Measurements from ENCODE around the gene WDR11. TPM values are rescaled to one million over a fixed set of nuclear protein-coding genes. Genes with fewer than 3 reads are reported as not detected.
A peak's percentile ranks its signal among the peaks of the same experiment; 100 is the strongest.
"Not testable (repeated sequence)": the region's sequence is repeated elsewhere in the genome, so short reads cannot be mapped to it uniquely, and the experiment has no call there.

Gene WDR11
- total and polyA plus RNA-seq, 5 experiments from 2014 or later, result 13.3 to 54.4 (median 15.5) TPM

GRCh38 chr10:120891365-120891764 lies 40.2 kb downstream of the WDR11 start:
- DNase-seq, result no peak
- Mint-ChIP-seq H3K36me3 (peaks cover 15 to 82% (median 61%) of the 10 kb centered on the region in 3 donors), H3K27ac (no peak overlapping the region), H3K27me3 (no peaks in the 10 kb centered on the region), H3K9me3 (peaks cover 0 to 4% (median 0%) of the 10 kb centered on the region in 9 donors), H3K4me1 (peaks cover 0 to 3% (median 0%) of the 10 kb centered on the region in 4 donors), H3K4me3 (no peak overlapping the region)
- POLR2A ChIA-PET, result no interaction called here
- no peak for ATAC-seq

- Mint-ChIP-seq H3K27ac (no peak overlapping the region), H3K27me3 (no peaks in the 10 kb centered on the region), H3K4me1 (peaks cover 0 to 3% (median 0%) of the 10 kb centered on the region in 4 donors), H3K9me3 (peaks cover 0 to 4% (median 0%) of the 10 kb centered on the region in 9 donors), H3K4me3 (no peak overlapping the region), H3K36me3 (peaks cover 11 to 72% (median 59%) of the 10 kb centered on the region in 3 donors)
- POLR2A ChIA-PET, result no interaction called here
- DNase-seq (no peak), ATAC-seq (no peak)
Observed at GRCh38 chr10:120894556-120894955, 43.4 kb downstream of the WDR11 start.

GRCh38 chr10:120897343-120897742 lies 46.2 kb downstream of the WDR11 start:
- H3K4me1 Mint-ChIP-seq, result peaks cover 0 to 5% (median 0%) of the 10 kb centered on the region in 4 donors
- POLR2A ChIA-PET, result no interaction called here
- peaks cover 14 to 75% (median 63%) of the 10 kb centered on the region in 3 donors for H3K36me3 Mint-ChIP-seq
- no peak overlapping the region for H3K4me3 Mint-ChIP-seq
- no peak overlapping the region for H3K27ac Mint-ChIP-seq
- DNase-seq (no peak), ATAC-seq (no peak)
- H3K9me3 Mint-ChIP-seq, result peaks cover 0 to 3% (median 0%) of the 10 kb centered on the region in 9 donors
- no peaks in the 10 kb centered on the region for H3K27me3 Mint-ChIP-seq

GRCh38 chr10:120905268-120905667 lies 54.1 kb downstream of the WDR11 start:
- Mint-ChIP-seq H3K27ac (no peak overlapping the region), H3K36me3 (peaks cover 49 to 93% (median 91%) of the 10 kb centered on the region in 3 donors), H3K4me3 (no peak overlapping the region)

GRCh38 chr10:120917521-120918250 lies 66.5 kb downstream of the WDR11 start:
- Mint-ChIP-seq H3K36me3 (peaks cover 0 to 5% (median 0%) of the 10 kb centered on the region in 3 donors), H3K9me3 (peaks cover 0 to 25% (median 12%) of the 10 kb centered on the region in 9 donors), H3K4me3 (no peak overlapping the region), H3K4me1 (no peaks in the 10 kb centered on the region), H3K27ac (no peak overlapping the region), H3K27me3 (no peaks in the 10 kb centered on the region)
- POLR2A ChIA-PET, result no interaction called here
- DNase-seq (no peak), ATAC-seq (no peak)

More at GRCh38 chr10:120905268-120905667, 54.1 kb downstream of the WDR11 start:
- POLR2A ChIA-PET, result no interaction called here
- DNase-seq (no peak), ATAC-seq (no peak)
- peaks cover 0 to 28% (median 14%) of the 10 kb centered on the region in 9 donors for H3K9me3 Mint-ChIP-seq
- H3K27me3 Mint-ChIP-seq, result no peaks in the 10 kb centered on the region
- no peaks in the 10 kb centered on the region for H3K4me1 Mint-ChIP-seq

- POLR2A ChIA-PET, H3K9me3 Mint-ChIP-seq, H3K27ac Mint-ChIP-seq, ATAC-seq, H3K4me3 Mint-ChIP-seq, DNase-seq, H3K4me1 Mint-ChIP-seq, H3K36me3 Mint-ChIP-seq: not testable (repeated sequence)
- peaks cover 0 to 15% (median 1%) of the 10 kb centered on the region in 5 donors for H3K27me3 Mint-ChIP-seq
Observed at GRCh38 chr10:120923886-120924285, 72.7 kb downstream of the WDR11 start.

GRCh38 chr10:120926611-120927010 lies 75.4 kb downstream of the WDR11 start:
- no peak for DNase-seq
- Mint-ChIP-seq H3K27me3 (peaks cover 0 to 30% (median 1%) of the 10 kb centered on the region in 5 donors), H3K4me3 (no peak overlapping the region), H3K36me3 (no peaks in the 10 kb centered on the region), H3K9me3 (peaks cover 0 to 6% (median 0%) of the 10 kb centered on the region in 9 donors), H3K4me1 (no peaks in the 10 kb centered on the region), H3K27ac (no peak overlapping the region)
- no peak for ATAC-seq
- POLR2A ChIA-PET, result no interaction called here

GRCh38 chr10:120927352-120927751 lies 76.2 kb downstream of the WDR11 start:
- Mint-ChIP-seq H3K9me3 (peaks cover 0 to 6% (median 0%) of the 10 kb centered on the region in 9 donors), H3K27me3 (peaks cover 0 to 30% (median 1%) of the 10 kb centered on the region in 5 donors)

GRCh38 chr10:120929166-120929565 lies 78.0 kb downstream of the WDR11 start:
- peaks cover 0 to 3% (median 0%) of the 10 kb centered on the region in 9 donors for H3K9me3 Mint-ChIP-seq

More at GRCh38 chr10:120927352-120927751, 76.2 kb downstream of the WDR11 start:
- Mint-ChIP-seq H3K27ac (no peak overlapping the region), H3K4me1 (no peaks in the 10 kb centered on the region), H3K4me3 (no peak overlapping the region), H3K36me3 (no peaks in the 10 kb centered on the region)
- ATAC-seq (no peak), DNase-seq (no peak)
- POLR2A ChIA-PET, result no interaction called here

GRCh38 chr10:120931423-120931822 lies 80.3 kb downstream of the WDR11 start:
- no peak overlapping the region for H3K27ac Mint-ChIP-seq
- POLR2A ChIA-PET, result no interaction called here
- DNase-seq, result no peak
- H3K9me3 Mint-ChIP-seq, result no peaks in the 10 kb centered on the region
- H3K4me3 Mint-ChIP-seq, result no peak overlapping the region
- peaks cover 0 to 21% (median 0%) of the 10 kb centered on the region in 5 donors for H3K27me3 Mint-ChIP-seq
- ATAC-seq, result no peak
- no peaks in the 10 kb centered on the region for H3K36me3 Mint-ChIP-seq
- no peaks in the 10 kb centered on the region for H3K4me1 Mint-ChIP-seq

More at GRCh38 chr10:120929166-120929565, 78.0 kb downstream of the WDR11 start:
- no peak overlapping the region for H3K27ac Mint-ChIP-seq
- no peaks in the 10 kb centered on the region for H3K4me1 Mint-ChIP-seq
- peaks cover 0 to 30% (median 1%) of the 10 kb centered on the region in 5 donors for H3K27me3 Mint-ChIP-seq
- no peaks in the 10 kb centered on the region for H3K36me3 Mint-ChIP-seq
- DNase-seq (no peak), ATAC-seq (no peak)
- POLR2A ChIA-PET, result no interaction called here
- no peak overlapping the region for H3K4me3 Mint-ChIP-seq

- DNase-seq, result no peak
- POLR2A ChIA-PET, result no interaction called here
- ATAC-seq, result no peak
- no peaks in the 10 kb centered on the region for H3K36me3 Mint-ChIP-seq
- H3K27ac Mint-ChIP-seq, result no peak overlapping the region
- no peak overlapping the region for H3K4me3 Mint-ChIP-seq
- H3K4me1 Mint-ChIP-seq, result no peaks in the 10 kb centered on the region
- no peaks in the 10 kb centered on the region for H3K9me3 Mint-ChIP-seq
- H3K27me3 Mint-ChIP-seq, result peaks cover 0 to 15% (median 0%) of the 10 kb centered on the region in 5 donors
Observed at GRCh38 chr10:120931999-120932398, 80.8 kb downstream of the WDR11 start.

- POLR2A ChIA-PET, result no interaction called here
Observed at GRCh38 chr10:120938822-120939221, 87.7 kb downstream of the WDR11 start.

GRCh38 chr10:120940299-120940900 lies 89.2 kb downstream of the WDR11 start:
- H3K9me3 Mint-ChIP-seq, result peaks cover 0 to 4% (median 0%) of the 10 kb centered on the region in 9 donors
- POLR2A ChIA-PET, result no interaction called here
- ATAC-seq (no peak), DNase-seq (no peak)
- peaks cover 3 to 7% (median 7%) of the 10 kb centered on the region in 4 donors for H3K4me1 Mint-ChIP-seq
- peaks cover 5 to 31% (median 13%) of the 10 kb centered on the region in 5 donors for H3K27me3 Mint-ChIP-seq
- no peak overlapping the region for H3K4me3 Mint-ChIP-seq
- H3K27ac Mint-ChIP-seq, result peak overlapping the region in 1 of 10 donors; percentile 31
- H3K36me3 Mint-ChIP-seq, result no peaks in the 10 kb centered on the region

More at GRCh38 chr10:120938822-120939221, 87.7 kb downstream of the WDR11 start:
- Mint-ChIP-seq H3K27ac (no peak overlapping the region), H3K27me3 (peaks cover 5 to 25% (median 13%) of the 10 kb centered on the region in 5 donors), H3K36me3 (no peaks in the 10 kb centered on the region), H3K4me3 (peak overlapping the region in 1 of 10 donors; percentile 14), H3K9me3 (peaks cover 0 to 4% (median 0%) of the 10 kb centered on the region in 9 donors), H3K4me1 (peaks cover 3 to 7% (median 7%) of the 10 kb centered on the region in 4 donors)
- DNase-seq (no peak), ATAC-seq (no peak)
